HepG2 (cell line): ENCODE measurements around the gene AGMO.

Source experiments
- BHLHE40 ChIP-seq: IDR thresholded peaks from 2 replicates; pipeline ENCODE4 v1.6.1; 2011; ENCODE audit warnings: low read length, improper control_type of control experiment
- EP300 ChIP-seq, 3 experiments: sonication (generic) in 1 of 3; formaldehyde crosslinking in 1 of 3; IDR thresholded peaks; 2 replicates each; pipeline versions ENCODE4 v1.5.1 to v1.6.1; 2011 to 2020; ENCODE audit warnings: low read depth in 2 of 3, low read length in 2 of 3, borderline replicate concordance in 1 of 3, improper control_type of control experiment in 1 of 3, mild to moderate bottlenecking in 1 of 3, missing genetic modification reagents in 1 of 3, moderate library complexity in 1 of 3
- FOXM1 ChIP-seq: sonication (generic); formaldehyde crosslinking; IDR thresholded peaks from 2 replicates; pipeline ENCODE4 v1.5.0; 2020; ENCODE audit warnings: missing genetic modification reagents
- HDAC1 ChIP-seq: sonication (generic); formaldehyde crosslinking; IDR thresholded peaks from 2 replicates; pipeline ENCODE4 v1.5.1; 2020; ENCODE audit warnings: mild to moderate bottlenecking, missing genetic modification reagents
- KMT2A ChIP-seq: sonication (generic); formaldehyde crosslinking; IDR thresholded peaks from 2 replicates; pipeline ENCODE4 v1.4.0; 2020; ENCODE audit warnings: missing genetic modification reagents
- MZF1 ChIP-seq: sonication (generic); formaldehyde crosslinking; IDR thresholded peaks from 2 replicates; pipeline ENCODE4 v1.8.1; 2023; ENCODE audit warnings: mild to moderate bottlenecking, missing genetic modification reagents, borderline replicate concordance
- TOE1 ChIP-seq: sonication (generic); formaldehyde crosslinking; IDR thresholded peaks from 2 replicates; pipeline ENCODE4 v1.4.0; 2020; ENCODE audit warnings: mild to moderate bottlenecking, missing genetic modification reagents
- ZFP62 ChIP-seq: sonication (generic); formaldehyde crosslinking; IDR thresholded peaks from 2 replicates; pipeline ENCODE4 v1.4.0; 2020; ENCODE audit warnings: missing genetic modification reagents
- ZNF431 ChIP-seq: sonication (generic); formaldehyde crosslinking; IDR thresholded peaks from 2 replicates; pipeline ENCODE4 v1.9.0; 2022; ENCODE audit warnings: missing genetic modification reagents, low read depth, mild to moderate bottlenecking, borderline replicate concordance
- ZNF570 ChIP-seq: sonication (generic); formaldehyde crosslinking; IDR thresholded peaks from 2 replicates; pipeline ENCODE4 v1.4.0; 2020; ENCODE audit warnings: mild to moderate bottlenecking, missing genetic modification reagents, borderline replicate concordance
- ZNF660 ChIP-seq: sonication (generic); formaldehyde crosslinking; IDR thresholded peaks from 2 replicates; pipeline ENCODE4 v1.5.1; 2020; ENCODE audit warnings: mild to moderate bottlenecking, low read depth, missing genetic modification reagents, borderline replicate concordance
- TF ChIP-seq, protein P1 (sequence below): sonication (generic); formaldehyde crosslinking; IDR thresholded peaks from 2 replicates; pipeline ENCODE4 v1.5.0; 2020; ENCODE audit warnings: mild to moderate bottlenecking, missing genetic modification reagents, moderate library complexity

DNA sequence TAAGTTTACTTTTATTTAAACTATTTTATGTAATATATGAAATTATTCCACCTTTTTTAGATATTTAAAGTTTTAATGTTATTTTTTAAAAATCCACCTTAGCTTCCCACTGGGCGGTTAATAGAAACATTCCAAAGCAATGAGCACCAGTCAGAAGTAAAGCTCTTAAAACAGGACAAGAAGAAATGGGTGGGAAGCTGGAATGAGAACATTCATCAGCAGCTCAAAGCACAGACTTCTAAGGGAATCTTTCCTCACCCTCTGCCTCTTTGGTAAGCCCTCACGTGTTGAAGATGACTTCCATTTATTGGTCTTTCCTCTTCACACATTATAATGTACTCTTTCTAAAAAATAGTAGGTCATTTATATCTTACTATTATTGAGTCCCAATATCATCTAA is 3.1 kb downstream of the AGMO start:
- TF ChIP-seq ZNF660 (CRISPR knock-in tag): no peak
- no peak for TF ChIP-seq ZNF431
- no peak for TF ChIP-seq MZF1 (CRISPR knock-in tag)
- TF ChIP-seq ZNF570 (CRISPR knock-in tag): no peak
- TF ChIP-seq ZFP62 (CRISPR knock-in tag): no peak
- no peak for TF ChIP-seq KMT2A (CRISPR knock-in tag)
- TF ChIP-seq BHLHE40: no peak
- TF ChIP-seq, protein P1, sequence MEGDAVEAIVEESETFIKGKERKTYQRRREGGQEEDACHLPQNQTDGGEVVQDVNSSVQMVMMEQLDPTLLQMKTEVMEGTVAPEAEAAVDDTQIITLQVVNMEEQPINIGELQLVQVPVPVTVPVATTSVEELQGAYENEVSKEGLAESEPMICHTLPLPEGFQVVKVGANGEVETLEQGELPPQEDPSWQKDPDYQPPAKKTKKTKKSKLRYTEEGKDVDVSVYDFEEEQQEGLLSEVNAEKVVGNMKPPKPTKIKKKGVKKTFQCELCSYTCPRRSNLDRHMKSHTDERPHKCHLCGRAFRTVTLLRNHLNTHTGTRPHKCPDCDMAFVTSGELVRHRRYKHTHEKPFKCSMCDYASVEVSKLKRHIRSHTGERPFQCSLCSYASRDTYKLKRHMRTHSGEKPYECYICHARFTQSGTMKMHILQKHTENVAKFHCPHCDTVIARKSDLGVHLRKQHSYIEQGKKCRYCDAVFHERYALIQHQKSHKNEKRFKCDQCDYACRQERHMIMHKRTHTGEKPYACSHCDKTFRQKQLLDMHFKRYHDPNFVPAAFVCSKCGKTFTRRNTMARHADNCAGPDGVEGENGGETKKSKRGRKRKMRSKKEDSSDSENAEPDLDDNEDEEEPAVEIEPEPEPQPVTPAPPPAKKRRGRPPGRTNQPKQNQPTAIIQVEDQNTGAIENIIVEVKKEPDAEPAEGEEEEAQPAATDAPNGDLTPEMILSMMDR (CRISPR knock-in tag): no peak
- TF ChIP-seq EP300 (IDR thresholded peaks at IDR 0.05; ENCODE audit: low read depth in 2 of 2, low read length in 2 of 2): no peak
- no peak for TF ChIP-seq EP300 (CRISPR knock-in tag; IDR thresholded peaks at IDR 0.05; ENCODE audit: borderline replicate concordance)
- no peak for TF ChIP-seq HDAC1 (CRISPR knock-in tag)
- TF ChIP-seq FOXM1 (CRISPR knock-in tag): no peak
- TF ChIP-seq TOE1: no peak
